Activated T-cell treated with anti-CD3 and anti-CD28 coated beads, Interleukin-2, amount 50 U/mL, for 72 hours (primary cell): ENCODE data around the gene KCMF1. TPM values are rescaled to one million over a fixed set of nuclear protein-coding genes. Genes with fewer than 3 reads are reported as not detected.

Source experiments
- ATAC-seq, 2 donors: fragments of 150-1000 bp; cut with Tn5 transposase; replicated peaks in 1 of 2; 2 replicates each; pipeline ENCODE4 v1.10.0; 2021; ENCODE audit warnings: moderate library complexity in 2 of 2, mild to moderate bottlenecking in 1 of 2
- DNase-seq, 2 donors: peaks; one replicate each; pipeline ENCODE4 v3.0.0; 2021 to 2022; ENCODE audit warnings: mixed read lengths in 1 of 2
- H3K27ac Mint-ChIP-seq: one replicate; pipeline ENCODE4 v1.8.0; 2022; ENCODE audit warnings: mild to moderate bottlenecking, moderate library complexity, mixed read lengths
- H3K27me3 Mint-ChIP-seq: one replicate; pipeline ENCODE4 v1.8.0; 2022; ENCODE audit warnings: low read depth, mixed read lengths
- H3K36me3 Mint-ChIP-seq, 2 donors: one replicate each; pipeline ENCODE4 v1.8.0; 2022; ENCODE audit warnings: mixed read lengths in 2 of 2, mild to moderate bottlenecking in 1 of 2; ENCODE audit not compliant: insufficient read depth in 2 of 2
- H3K4me1 Mint-ChIP-seq: one replicate; pipeline ENCODE4 v1.8.0; 2022; ENCODE audit warnings: low read depth, mixed read lengths
- H3K4me3 Mint-ChIP-seq, 2 donors: one replicate each; pipeline ENCODE4 v1.8.0; 2022; ENCODE audit warnings: mild to moderate bottlenecking in 2 of 2, mixed read lengths in 2 of 2, moderate library complexity in 2 of 2
- H3K9me3 Mint-ChIP-seq, 2 donors: one replicate each; pipeline ENCODE4 v1.8.0; 2022; ENCODE audit warnings: mixed read lengths in 2 of 2
- total RNA-seq, 2 donors: library from RNA; stranded (reverse); gene quantifications; one replicate each; pipeline ENCODE4 v1.2.3, GENCODE V29; 2022

Gene KCMF1
- total RNA-seq, 2 donors from 2014 or later, result 115 to 139 TPM

- H3K36me3 Mint-ChIP-seq, result peaks cover 13 to 17% of the 10 kb centered on the region in 2 donors
- H3K27me3 Mint-ChIP-seq, result no peaks in the 10 kb centered on the region
- H3K9me3 Mint-ChIP-seq, result no peaks in the 10 kb centered on the region
- ATAC-seq, result no peak
- H3K27ac Mint-ChIP-seq, result peak overlapping the region; percentile 81
- no peak for DNase-seq
- peaks cover 16% of the 10 kb centered on the region for H3K4me1 Mint-ChIP-seq
- no peak overlapping the region for H3K4me3 Mint-ChIP-seq
Measured at GRCh38 chr2:84959566-84960506, 11.1 kb upstream of the KCMF1 start.

- H3K4me3 Mint-ChIP-seq, result no peak overlapping the region
- peak overlapping the region; percentile 14 for H3K27ac Mint-ChIP-seq
- ATAC-seq (no peak), DNase-seq (no peak)
- H3K27me3 Mint-ChIP-seq, result no peaks in the 10 kb centered on the region
- H3K9me3 Mint-ChIP-seq, result no peaks in the 10 kb centered on the region
- peaks cover 19% of the 10 kb centered on the region for H3K4me1 Mint-ChIP-seq
- H3K36me3 Mint-ChIP-seq, result peaks cover 16 to 25% of the 10 kb centered on the region in 2 donors
Measured at GRCh38 chr2:84962917-84963316, 8.0 kb upstream of the KCMF1 start.

GRCh38 chr2:84963323-84963691, 7.7 kb upstream of the KCMF1 start:
- no peaks in the 10 kb centered on the region for H3K9me3 Mint-ChIP-seq
- ATAC-seq (no peak), DNase-seq (no peak)
- peak overlapping the region; percentile 14 for H3K27ac Mint-ChIP-seq
- H3K36me3 Mint-ChIP-seq, result peaks cover 18 to 27% of the 10 kb centered on the region in 2 donors
- H3K4me1 Mint-ChIP-seq, result peaks cover 23% of the 10 kb centered on the region
- H3K27me3 Mint-ChIP-seq, result no peaks in the 10 kb centered on the region
- H3K4me3 Mint-ChIP-seq, result no peak overlapping the region

GRCh38 chr2:84963692-84964405, 7.1 kb upstream of the KCMF1 start:
- Mint-ChIP-seq H3K27me3 (no peaks in the 10 kb centered on the region), H3K36me3 (peaks cover 18 to 27% of the 10 kb centered on the region in 2 donors), H3K27ac (no peak overlapping the region), H3K4me1 (peaks cover 28% of the 10 kb centered on the region), H3K9me3 (no peaks in the 10 kb centered on the region), H3K4me3 (no peak overlapping the region)
- DNase-seq (no peak), ATAC-seq (no peak)

- peaks cover 20 to 34% of the 10 kb centered on the region in 2 donors for H3K36me3 Mint-ChIP-seq
- DNase-seq (no peak), ATAC-seq (no peak)
- H3K9me3 Mint-ChIP-seq, result no peaks in the 10 kb centered on the region
- peak overlapping the region; percentile 90 for H3K27ac Mint-ChIP-seq
- H3K4me1 Mint-ChIP-seq, result peaks cover 33% of the 10 kb centered on the region
- H3K27me3 Mint-ChIP-seq, result no peaks in the 10 kb centered on the region
- peak overlapping the region in 1 of 2 donors; percentile 24 for H3K4me3 Mint-ChIP-seq
Measured at GRCh38 chr2:84964406-84965191, 6.4 kb upstream of the KCMF1 start.

GRCh38 chr2:84965192-84965516, 5.8 kb upstream of the KCMF1 start:
- H3K4me3 Mint-ChIP-seq, result no peak overlapping the region
- no peaks in the 10 kb centered on the region for H3K9me3 Mint-ChIP-seq
- no peak overlapping the region for H3K27ac Mint-ChIP-seq
- peaks cover 33% of the 10 kb centered on the region for H3K4me1 Mint-ChIP-seq
- H3K36me3 Mint-ChIP-seq, result peaks cover 25 to 39% of the 10 kb centered on the region in 2 donors
- no peaks in the 10 kb centered on the region for H3K27me3 Mint-ChIP-seq
- ATAC-seq (no peak), DNase-seq (no peak)

- no peak for DNase-seq
- ATAC-seq, result no peak
- H3K27me3 Mint-ChIP-seq, result no peaks in the 10 kb centered on the region
- no peak overlapping the region for H3K27ac Mint-ChIP-seq
- peaks cover 25 to 39% of the 10 kb centered on the region in 2 donors for H3K36me3 Mint-ChIP-seq
- H3K9me3 Mint-ChIP-seq, result no peaks in the 10 kb centered on the region
- no peak overlapping the region for H3K4me3 Mint-ChIP-seq
- H3K4me1 Mint-ChIP-seq, result peaks cover 33% of the 10 kb centered on the region
Measured at GRCh38 chr2:84965827-84966226, 5.1 kb upstream of the KCMF1 start.

- Mint-ChIP-seq H3K4me3 (peak overlapping the region in 1 of 2 donors; percentile 2), H3K4me1 (peaks cover 33% of the 10 kb centered on the region), H3K27me3 (no peaks in the 10 kb centered on the region), H3K9me3 (no peaks in the 10 kb centered on the region), H3K36me3 (peaks cover 23 to 37% of the 10 kb centered on the region in 2 donors), H3K27ac (no peak overlapping the region)
- DNase-seq, result no peak
- no peak for ATAC-seq
Measured at GRCh38 chr2:84966731-84967130, 4.2 kb upstream of the KCMF1 start.

GRCh38 chr2:84969511-84970209, 1.3 kb upstream of the KCMF1 start:
- DNase-seq (peak; percentile 3 to 10), ATAC-seq (no peak)
- H3K36me3 Mint-ChIP-seq, result peaks cover 13 to 30% of the 10 kb centered on the region in 2 donors
- peak overlapping the region; percentile 100 for H3K27ac Mint-ChIP-seq
- peaks cover 36% of the 10 kb centered on the region for H3K4me1 Mint-ChIP-seq
- H3K9me3 Mint-ChIP-seq, result no peaks in the 10 kb centered on the region
- peak overlapping the region; percentile 99 to 100 for H3K4me3 Mint-ChIP-seq
- H3K27me3 Mint-ChIP-seq, result no peaks in the 10 kb centered on the region

- peak; percentile 68 to 70 for ATAC-seq
Measured at GRCh38 chr2:84970210-84970867, 622 bp upstream of the KCMF1 start.

GRCh38 chr2:84971510-84972206, 697 bp downstream of the KCMF1 start:
- ATAC-seq (peak; percentile 44 to 48), DNase-seq (peak; percentile 71 to 74)
- Mint-ChIP-seq H3K27me3 (no peaks in the 10 kb centered on the region), H3K4me1 (peaks cover 51% of the 10 kb centered on the region), H3K9me3 (no peaks in the 10 kb centered on the region), H3K4me3 (peak overlapping the region; percentile 87 to 93), H3K27ac (peak overlapping the region; percentile 99), H3K36me3 (peaks cover 10 to 24% of the 10 kb centered on the region in 2 donors)

More at GRCh38 chr2:84970210-84970867, 622 bp upstream of the KCMF1 start:
- no peaks in the 10 kb centered on the region for H3K9me3 Mint-ChIP-seq
- peaks cover 11 to 29% of the 10 kb centered on the region in 2 donors for H3K36me3 Mint-ChIP-seq
- DNase-seq, result peak; percentile 69 to 72
- H3K27me3 Mint-ChIP-seq, result no peaks in the 10 kb centered on the region
- peak overlapping the region; percentile 100 for H3K27ac Mint-ChIP-seq
- H3K4me3 Mint-ChIP-seq, result peak overlapping the region; percentile 99 to 100
- H3K4me1 Mint-ChIP-seq, result peaks cover 39% of the 10 kb centered on the region
